Fibroblast of skin of left quadriceps (primary cell): ENCODE data around the gene GLCCI1.

Experiments
- DNase-seq, 2 experiments: peaks; one replicate each; pipeline ENCODE4 v3.0.0-alpha.2; 2013; ENCODE audit warnings: low read depth in 2 of 2

The GLCCI1 gene

GRCh38 chr7:7962851-7963250, 5.7 kb upstream of the GLCCI1 start:
- DNase-seq = no peak

DNA sequence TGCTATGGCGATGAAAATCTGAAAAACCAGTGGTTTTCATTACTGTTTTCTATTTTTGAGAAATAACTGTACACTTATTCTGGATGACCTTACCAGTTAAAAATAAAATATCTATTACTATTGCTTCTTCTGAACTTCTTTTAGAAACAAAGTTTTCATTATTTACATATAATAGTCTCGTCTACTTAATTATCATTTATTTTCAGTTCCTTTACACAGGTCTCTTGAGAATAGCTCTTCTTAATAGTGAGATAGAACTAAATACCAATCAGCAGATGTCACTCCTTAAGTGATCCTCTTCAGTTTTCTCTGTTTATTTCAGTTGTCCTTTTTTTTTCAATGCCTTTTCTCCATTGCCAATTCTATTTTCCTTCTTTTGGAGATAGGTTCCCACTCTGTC, 4.3 kb upstream of the GLCCI1 start:
- no peak for DNase-seq

- DNase-seq = no peak
Observed at GRCh38 chr7:7964691-7965090, 3.9 kb upstream of the GLCCI1 start.

- DNase-seq = no peak
Observed at GRCh38 chr7:7965301-7965700, 3.3 kb upstream of the GLCCI1 start.

DNA sequence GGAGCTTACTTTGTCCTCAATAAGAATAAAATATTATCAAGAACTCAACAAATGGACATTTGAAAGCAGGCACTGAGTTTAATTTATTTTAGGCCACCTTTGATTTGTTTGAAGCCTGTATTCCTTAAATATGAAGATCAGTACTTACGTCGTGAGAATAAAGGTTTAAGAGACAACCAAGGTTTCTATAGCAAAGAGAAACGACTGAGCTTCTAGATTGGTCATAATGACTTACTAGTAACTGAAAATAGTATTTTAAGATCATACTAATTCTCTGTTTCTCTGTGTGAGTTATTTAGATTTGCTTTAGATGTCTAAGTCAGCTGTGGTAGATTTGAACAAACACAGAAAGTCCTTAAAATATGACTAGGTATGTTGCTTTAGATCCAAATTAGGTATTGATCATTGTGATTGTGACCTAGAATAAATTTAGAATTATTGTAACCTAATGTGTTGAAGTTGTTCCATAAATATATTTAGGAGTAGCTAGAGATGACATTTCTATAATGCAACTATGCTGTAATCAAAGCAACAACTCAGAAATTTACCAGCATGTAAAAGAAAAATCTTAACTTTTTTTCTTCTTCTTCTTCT, 2.4 kb upstream of the GLCCI1 start:
- no peak for DNase-seq

DNA sequence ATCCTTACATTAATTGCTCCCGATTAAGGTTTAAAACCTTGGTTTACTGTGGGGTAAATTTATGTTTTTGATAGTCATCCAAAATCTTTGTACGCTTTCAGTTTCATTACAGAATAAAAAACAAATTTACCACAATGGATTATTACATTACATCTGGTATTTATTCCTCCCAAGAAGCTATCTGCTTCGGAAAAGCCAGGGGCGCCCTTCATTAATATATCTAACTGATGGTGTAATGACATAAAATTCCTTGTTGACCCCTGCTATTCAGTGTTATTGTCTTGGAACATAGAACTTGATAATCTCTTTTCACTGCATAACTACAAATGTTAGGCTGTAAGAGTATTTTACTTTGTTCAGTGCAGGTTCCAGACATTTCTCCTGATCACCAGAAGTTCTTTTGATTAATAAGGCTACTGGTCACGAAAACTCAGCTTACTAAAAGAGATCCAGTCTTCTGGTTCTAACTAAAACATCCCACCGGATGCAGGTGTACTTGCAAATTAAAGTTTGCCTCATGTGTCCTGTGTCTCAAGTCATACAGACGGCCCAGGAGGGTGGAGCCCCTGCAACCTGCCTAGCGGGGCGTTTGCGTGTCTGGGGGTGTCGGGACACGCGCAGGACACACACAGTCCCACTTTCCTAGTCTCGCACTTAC, 581 bp upstream of the GLCCI1 start:
- DNase-seq = no peak

- no peak for DNase-seq
Observed at GRCh38 chr7:7969306-7970236, 975 bp downstream of the GLCCI1 start.

GRCh38 chr7:7970237-7970530, 1.6 kb downstream of the GLCCI1 start:
- no peak for DNase-seq

- DNase-seq = no peak
Observed at GRCh38 chr7:7970531-7971307, 2.1 kb downstream of the GLCCI1 start.

DNA sequence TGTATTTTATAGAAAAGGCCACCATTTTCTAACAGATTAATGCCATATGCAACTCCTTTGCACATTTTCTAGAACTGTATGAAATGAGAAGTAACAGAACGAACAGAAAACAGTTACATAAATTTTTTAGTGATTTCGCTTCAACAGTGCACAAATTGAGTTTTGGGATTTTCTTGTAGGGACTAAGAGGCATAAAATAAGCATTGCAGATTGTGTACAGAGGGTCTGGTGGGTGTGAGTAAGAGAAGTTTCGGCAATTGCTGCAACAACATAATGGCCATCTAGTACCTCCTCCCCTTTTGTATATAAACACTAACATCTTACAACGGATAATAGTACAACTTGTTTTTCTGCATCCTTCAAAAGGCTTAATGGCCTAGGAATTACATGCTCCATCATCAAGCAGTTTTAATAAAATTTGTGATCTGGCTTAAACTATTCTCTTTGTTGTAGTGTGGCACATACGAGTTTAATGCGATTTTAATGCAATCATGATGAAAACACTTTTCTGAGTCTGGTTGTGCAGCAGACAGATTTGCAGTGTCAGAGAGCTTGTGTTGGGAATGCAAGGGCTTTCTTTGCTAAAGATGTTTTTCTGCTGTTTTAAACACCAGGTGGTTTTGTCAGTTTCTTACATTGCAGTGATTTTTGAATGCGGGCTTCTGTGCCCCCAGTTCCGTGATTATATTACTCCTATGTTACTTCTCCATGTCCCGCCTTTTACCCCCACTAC, 2.9 kb downstream of the GLCCI1 start:
- DNase-seq = no peak

- DNase-seq = no peak
Observed at GRCh38 chr7:7972128-7972527, 3.5 kb downstream of the GLCCI1 start.

DNA sequence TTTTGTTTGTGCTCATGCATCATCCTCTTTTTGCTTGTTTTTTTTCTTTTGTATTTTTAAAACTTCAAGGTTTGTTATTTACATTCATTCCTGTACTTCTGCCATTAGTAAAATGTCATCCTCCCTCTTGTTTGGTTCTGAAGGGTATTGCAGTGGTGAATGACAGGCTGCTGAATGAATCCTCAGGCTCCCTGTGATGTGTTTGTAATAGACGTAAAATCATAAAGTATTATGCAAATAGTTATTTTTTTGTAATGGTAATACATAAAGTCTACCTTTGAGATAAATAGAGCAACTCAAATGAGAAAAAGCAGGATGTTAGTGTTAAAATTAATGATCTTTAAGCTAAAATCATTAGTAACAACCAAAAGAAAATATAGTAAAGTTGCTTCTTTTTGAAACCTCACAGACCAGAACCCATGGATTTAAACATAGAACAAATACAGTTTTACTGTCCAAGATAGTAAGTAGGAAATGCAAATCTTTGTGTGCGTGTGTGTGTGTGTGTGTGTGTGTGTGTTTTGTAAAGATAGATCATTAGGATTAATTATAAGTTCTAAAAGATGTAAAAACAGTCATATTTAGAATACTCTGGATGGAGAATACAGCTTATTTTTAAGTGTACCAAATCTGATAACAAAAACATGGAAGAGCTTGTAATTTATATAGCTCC, 4.5 kb downstream of the GLCCI1 start:
- no peak for DNase-seq

DNA sequence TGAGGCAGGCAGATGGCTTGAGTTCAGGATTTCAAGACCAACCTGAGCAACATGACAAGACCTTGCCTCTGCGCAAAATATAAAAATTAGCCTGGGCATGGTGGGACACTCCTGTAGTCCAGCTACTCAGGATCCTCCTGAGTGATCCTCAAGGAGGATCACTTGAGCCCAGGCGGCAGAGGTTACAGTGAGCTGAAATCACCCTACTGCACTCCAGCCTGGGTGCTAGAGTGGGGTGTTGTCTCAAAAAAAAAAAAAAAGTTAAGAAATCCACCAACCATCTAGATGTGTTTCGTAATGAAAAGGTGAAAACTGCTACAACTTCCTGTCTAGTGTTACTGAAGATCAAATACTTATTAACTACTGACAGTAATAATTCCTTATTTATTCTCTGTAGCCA, 8.1 kb downstream of the GLCCI1 start:
- DNase-seq = no peak

GRCh38 chr7:7977774-7978173, 9.2 kb downstream of the GLCCI1 start:
- no peak for DNase-seq

- no peak for DNase-seq
Observed at GRCh38 chr7:7978860-7979259, 10.3 kb downstream of the GLCCI1 start.

- no peak for DNase-seq
Observed at GRCh38 chr7:7979558-7979957, 11.0 kb downstream of the GLCCI1 start.

GRCh38 chr7:7980134-7980533, 11.5 kb downstream of the GLCCI1 start:
- DNase-seq = no peak

DNA sequence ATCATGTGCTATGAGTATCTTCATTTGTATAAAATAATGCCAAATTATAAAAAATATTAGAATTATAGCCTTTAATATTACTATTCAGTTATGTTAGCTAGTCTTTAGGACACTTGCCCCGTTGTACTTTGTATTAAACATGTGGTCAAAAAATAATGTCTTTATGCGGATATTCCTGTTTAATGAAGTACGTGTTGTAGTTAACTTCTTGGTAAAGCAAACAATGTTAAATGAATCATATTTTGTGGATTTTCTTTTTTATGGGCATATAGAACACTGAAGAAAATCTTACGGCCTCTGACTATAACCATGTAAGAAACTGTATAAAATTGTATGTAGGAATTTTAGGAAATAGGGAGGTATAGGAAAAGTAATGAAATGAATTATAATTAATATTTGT, 14.3 kb downstream of the GLCCI1 start:
- no peak for DNase-seq

GRCh38 chr7:7984424-7984823, 15.8 kb downstream of the GLCCI1 start:
- DNase-seq = no peak

DNA sequence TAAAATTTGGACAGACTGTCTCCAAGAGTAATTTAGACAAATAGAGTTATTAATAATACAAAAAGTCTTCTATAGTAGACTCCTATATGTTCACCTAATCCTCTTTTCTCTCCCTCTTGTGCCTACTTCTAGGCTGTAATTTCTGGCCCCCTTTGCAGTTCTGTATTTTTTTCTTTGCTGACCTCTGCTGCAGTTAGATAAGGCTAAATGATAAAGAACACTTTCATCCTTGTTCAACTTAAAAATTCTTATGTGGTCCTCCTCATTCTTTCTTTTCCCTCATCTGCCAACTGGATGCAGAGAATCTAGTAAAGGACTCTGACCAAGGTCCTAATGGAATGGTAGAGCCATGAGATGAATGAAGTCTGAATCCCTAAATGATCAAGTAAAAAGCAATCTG, 20.1 kb downstream of the GLCCI1 start:
- no peak for DNase-seq

DNA sequence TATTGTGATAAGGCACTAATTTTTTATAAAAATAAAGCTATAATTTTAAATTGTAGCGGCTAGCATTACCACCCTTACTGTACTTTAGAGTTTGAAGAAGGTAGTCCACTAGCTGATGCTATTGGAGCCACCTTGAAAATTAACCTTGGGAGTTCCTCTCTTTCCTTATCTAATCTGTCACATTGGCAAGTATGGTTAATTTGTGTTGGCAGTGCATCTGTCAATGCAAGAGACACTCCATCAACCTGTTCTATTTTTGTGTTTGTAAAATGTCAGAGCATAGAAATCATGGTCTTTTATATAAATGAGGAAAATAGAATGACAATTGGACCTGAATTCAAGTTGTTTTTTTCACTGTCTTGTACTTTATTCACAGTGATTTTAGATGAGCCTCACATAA, 20.5 kb downstream of the GLCCI1 start:
- DNase-seq = no peak
